Thoracic aorta (tissue), 2 donors: ENCODE results near the gene C1QL2. TPM values are rescaled to one million over a fixed set of nuclear protein-coding genes. Genes with fewer than 3 reads are reported as not detected.

Source experiments
- ATAC-seq: fragments of 150-250 bp; one replicate; pipeline ENCODE4 v1.8.0; 2017; ENCODE audit warnings: low read depth; ENCODE audit not compliant: insufficient number of reproducible peaks, low FRiP score
- DNase-seq: peaks from one replicate; pipeline ENCODE4 v3.0.0-alpha.2; 2020; ENCODE audit warnings: low spot score
- H3K27ac ChIP-seq, 2 donors: fragments of 200-600 bp; sonication (generic); 1 replicate in 1 of 2; 2 replicates in 1 of 2; pipeline ENCODE4 v1.5.1; 2016; ENCODE audit warnings: mild to moderate bottlenecking in 2 of 2, moderate library complexity in 2 of 2
- H3K27me3 ChIP-seq: fragments of 200-600 bp; sonication (generic); replicated peaks from 2 replicates; pipeline ENCODE4 v1.6.0; 2016; ENCODE audit warnings: mild to moderate bottlenecking; ENCODE audit not compliant: insufficient read depth
- H3K36me3 ChIP-seq: fragments of 200-600 bp; sonication (generic); one replicate; pipeline ENCODE4 v1.5.1; 2016
- H3K4me1 ChIP-seq, 2 donors: fragments of 200-600 bp; sonication (generic); 1 replicate in 1 of 2; 2 replicates in 1 of 2; pipeline versions ENCODE4 v1.5.1 to v1.6.0; 2016; ENCODE audit warnings: low read depth in 2 of 2, mild to moderate bottlenecking in 1 of 2; ENCODE audit not compliant: control insufficient read depth in 1 of 2
- H3K4me3 ChIP-seq: fragments of 200-600 bp; sonication (generic); 2 replicates; pipeline ENCODE4 v1.5.1; 2016; ENCODE audit warnings: mild to moderate bottlenecking
- H3K9me3 ChIP-seq: fragments of 200-600 bp; sonication (generic); 2 replicates; pipeline ENCODE4 v1.5.1; 2016
- total RNA-seq, 2 donors: library from RNA; depleted of rRNA; stranded (reverse); fragments of >200 nt; gene quantifications; one replicate each; pipeline versions ENCODE4 v1.1.0 to v1.2.3, GENCODE V29; 2016
- TF ChIP-seq, protein P1 (sequence below): fragments of 200-600 bp; sonication (generic); IDR thresholded peaks from one replicate; pipeline ENCODE4 v1.5.1; 2019; ENCODE audit warnings: antibody characterized with exemption

The C1QL2 gene
- not detected for total RNA-seq

DNA sequence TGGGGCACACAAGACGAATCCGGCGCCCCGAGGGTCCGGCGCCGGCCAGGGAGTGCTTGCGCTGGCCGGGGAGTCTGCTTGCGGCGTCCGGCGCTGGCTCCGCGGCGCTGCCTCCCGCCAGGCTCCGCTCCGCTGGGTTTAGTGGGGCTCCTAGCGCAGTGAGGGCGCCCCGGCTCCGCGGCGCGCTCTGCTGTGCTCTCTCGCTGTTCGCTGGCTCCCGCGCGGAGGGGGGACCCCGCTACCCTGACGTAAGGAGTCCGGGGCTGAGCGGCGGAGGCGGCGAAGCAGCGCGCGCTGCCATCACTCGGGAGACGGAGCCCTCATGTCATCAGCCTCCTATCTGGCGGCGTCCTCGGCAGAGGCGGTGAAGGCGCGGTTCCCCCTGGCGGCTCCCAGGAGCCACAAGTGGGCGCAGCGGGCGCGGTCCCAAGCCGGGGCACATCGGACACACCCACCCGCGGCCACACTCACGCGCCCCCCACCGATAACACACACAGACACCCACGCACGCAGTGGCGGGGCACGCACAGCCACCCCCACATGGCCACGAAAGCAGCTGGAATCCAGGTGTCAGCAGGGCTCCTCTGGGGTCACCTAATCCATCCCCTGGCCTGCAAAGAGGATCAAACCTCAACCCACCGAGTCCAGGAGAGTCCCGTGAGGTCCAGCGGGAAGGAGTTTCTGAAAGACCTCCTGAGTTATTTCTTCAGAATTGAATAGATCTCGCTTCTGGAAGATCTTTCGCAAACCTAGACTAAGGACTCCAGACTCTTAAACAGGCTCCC lies at the start of gene C1QL2:
TSS of gene C1QL2 (minus strand) at position 189 of the 785 bp plus-strand sequence. CDS start 482 bp downstream, outside the sequence.
- Histone ChIP-seq H3K4me3 (no peak within 1 kb of the TSS), H3K36me3 (no peaks in the 10 kb centered on the region), H3K27ac (no peak within 1 kb of the TSS), H3K9me3 (no peaks in the 10 kb centered on the region), H3K4me1 (peaks cover 0 to 10% of the 10 kb centered on the region in 2 donors), H3K27me3 (peaks cover 3% of the 10 kb centered on the region)
- TF ChIP-seq, protein P1, sequence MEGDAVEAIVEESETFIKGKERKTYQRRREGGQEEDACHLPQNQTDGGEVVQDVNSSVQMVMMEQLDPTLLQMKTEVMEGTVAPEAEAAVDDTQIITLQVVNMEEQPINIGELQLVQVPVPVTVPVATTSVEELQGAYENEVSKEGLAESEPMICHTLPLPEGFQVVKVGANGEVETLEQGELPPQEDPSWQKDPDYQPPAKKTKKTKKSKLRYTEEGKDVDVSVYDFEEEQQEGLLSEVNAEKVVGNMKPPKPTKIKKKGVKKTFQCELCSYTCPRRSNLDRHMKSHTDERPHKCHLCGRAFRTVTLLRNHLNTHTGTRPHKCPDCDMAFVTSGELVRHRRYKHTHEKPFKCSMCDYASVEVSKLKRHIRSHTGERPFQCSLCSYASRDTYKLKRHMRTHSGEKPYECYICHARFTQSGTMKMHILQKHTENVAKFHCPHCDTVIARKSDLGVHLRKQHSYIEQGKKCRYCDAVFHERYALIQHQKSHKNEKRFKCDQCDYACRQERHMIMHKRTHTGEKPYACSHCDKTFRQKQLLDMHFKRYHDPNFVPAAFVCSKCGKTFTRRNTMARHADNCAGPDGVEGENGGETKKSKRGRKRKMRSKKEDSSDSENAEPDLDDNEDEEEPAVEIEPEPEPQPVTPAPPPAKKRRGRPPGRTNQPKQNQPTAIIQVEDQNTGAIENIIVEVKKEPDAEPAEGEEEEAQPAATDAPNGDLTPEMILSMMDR: no peak
- DNase-seq (no peak), ATAC-seq (no peak)

GRCh38 chr2:119207447-119207846 lies 48.9 kb upstream of the C1QL2 start:
- no peaks in the 10 kb centered on the region for H3K27me3 ChIP-seq
- DNase-seq: no peak
- TF ChIP-seq, protein P1: no peak
- H3K27ac ChIP-seq: no peak overlapping the region
- no peak for ATAC-seq
- no peak overlapping the region for H3K4me3 ChIP-seq
- no peaks in the 10 kb centered on the region for H3K4me1 ChIP-seq
- H3K36me3 ChIP-seq: no peaks in the 10 kb centered on the region
- H3K9me3 ChIP-seq: no peaks in the 10 kb centered on the region

DNA sequence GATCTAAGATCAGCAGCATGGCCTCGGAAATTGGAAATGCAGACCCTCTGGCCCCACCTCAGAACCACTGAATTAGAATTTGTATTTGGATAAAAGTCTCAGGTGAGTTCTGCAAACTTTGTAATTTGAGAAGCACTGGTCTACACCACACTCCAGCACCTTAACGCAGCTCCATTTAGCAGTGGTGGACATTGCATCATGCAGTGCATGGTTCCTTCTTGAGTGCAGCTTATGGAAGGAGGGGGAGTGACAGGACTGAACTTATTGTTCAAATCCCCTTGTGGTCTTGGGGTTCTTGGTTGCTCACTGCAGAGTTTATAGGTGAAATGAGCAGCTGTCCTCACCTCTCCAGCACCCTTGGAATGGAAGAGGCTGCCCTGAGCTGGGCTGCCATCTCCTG lies 47.6 kb upstream of the C1QL2 start:
- DNase-seq (no peak), ATAC-seq (no peak)
- Histone ChIP-seq H3K9me3 (no peaks in the 10 kb centered on the region), H3K4me1 (no peaks in the 10 kb centered on the region), H3K36me3 (no peaks in the 10 kb centered on the region), H3K4me3 (no peak overlapping the region), H3K27ac (no peak overlapping the region), H3K27me3 (no peaks in the 10 kb centered on the region)
- TF ChIP-seq, protein P1: no peak

DNA sequence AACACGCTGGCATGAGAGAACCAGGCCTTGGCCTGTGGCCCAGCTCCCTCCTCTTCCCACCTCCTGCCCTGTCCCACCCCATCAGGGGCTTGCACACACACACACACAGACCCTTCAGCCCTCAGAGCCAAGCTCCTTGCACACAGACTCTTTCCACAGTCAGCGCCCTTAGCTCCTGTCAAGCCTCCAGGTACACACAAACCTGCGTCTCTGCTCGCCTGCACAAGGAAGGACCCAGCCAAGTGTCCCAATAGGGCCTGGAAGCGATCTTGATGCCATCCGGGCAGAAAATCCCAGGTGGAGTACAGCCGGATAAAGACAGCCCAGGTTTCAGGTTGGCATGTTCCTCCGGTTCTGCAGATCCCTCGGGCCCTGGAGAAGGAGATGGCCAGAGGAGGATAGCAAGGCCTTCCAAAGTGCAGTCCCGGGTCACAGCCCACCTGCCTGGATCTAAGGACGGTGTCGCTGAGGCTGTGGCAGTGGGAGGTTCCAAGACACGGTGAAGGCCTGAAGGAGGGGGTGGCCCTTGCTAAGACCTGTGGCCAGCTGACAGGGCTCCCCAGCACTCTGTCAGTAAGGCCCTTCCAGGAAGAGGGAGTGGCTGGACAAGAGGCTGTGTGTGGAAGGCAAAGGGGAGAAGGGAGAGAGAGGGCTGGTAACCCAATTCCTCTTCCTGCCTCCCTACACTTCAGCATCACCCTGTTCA lies 46.6 kb upstream of the C1QL2 start:
- Histone ChIP-seq H3K36me3 (no peaks in the 10 kb centered on the region), H3K4me3 (no peak overlapping the region), H3K27me3 (no peaks in the 10 kb centered on the region), H3K27ac (no peak overlapping the region), H3K9me3 (no peaks in the 10 kb centered on the region), H3K4me1 (no peaks in the 10 kb centered on the region)
- TF ChIP-seq, protein P1: no peak
- DNase-seq (no peak), ATAC-seq (no peak)

GRCh38 chr2:119204525-119204924 lies 46.0 kb upstream of the C1QL2 start:
- H3K4me1 ChIP-seq: no peaks in the 10 kb centered on the region
- ATAC-seq: no peak
- no peak overlapping the region for H3K27ac ChIP-seq
- no peak overlapping the region for H3K4me3 ChIP-seq
- no peaks in the 10 kb centered on the region for H3K36me3 ChIP-seq
- no peaks in the 10 kb centered on the region for H3K9me3 ChIP-seq
- TF ChIP-seq, protein P1: no peak
- DNase-seq: no peak
- no peaks in the 10 kb centered on the region for H3K27me3 ChIP-seq
